OCI-LY3 (cell line): Measurements from ENCODE around the gene HCFC1R1.
A peak's percentile ranks its signal among the peaks of the same experiment; 100 is the strongest.

Experiments
- H2AFZ ChIP-seq: fragments of 200-600, 300-600 bp; shearing (Covaris generic); 2 replicates; pipeline ENCODE4 v1.6.0; 2014; ENCODE audit warnings: antibody characterized with exemption, low read depth, low read length
- H3K27ac ChIP-seq: fragments of 200-600, 300-600 bp; sonication (generic); 2 replicates; pipeline ENCODE4 v1.5.1; 2014; ENCODE audit warnings: mild to moderate bottlenecking, low read length, moderate library complexity, mixed read lengths
- H3K27me3 ChIP-seq: fragments of 200-600, 300-600 bp; sonication (generic); 2 replicates; pipeline ENCODE4 v1.6.1; 2014; ENCODE audit warnings: low read depth, low read length, mixed read lengths
- H3K36me3 ChIP-seq: fragments of 200-600, 300-600 bp; sonication (generic); replicated peaks from 2 replicates; pipeline ENCODE3; 2014; ENCODE audit warnings: low read depth, low read length, mixed read lengths
- H3K4me1 ChIP-seq: fragments of 300-600, 200-600 bp; sonication (generic); 2 replicates; pipeline ENCODE4 v1.6.1; 2014; ENCODE audit warnings: low read length, mixed read lengths
- H3K4me2 ChIP-seq: fragments of 200-600, 300-600 bp; sonication (generic); 2 replicates; pipeline ENCODE4 v1.6.1; 2014; ENCODE audit warnings: low read length, mixed read lengths
- H3K4me3 ChIP-seq: fragments of 300-600, 200-600 bp; sonication (generic); 2 replicates; pipeline ENCODE4 v1.5.1; 2014; ENCODE audit warnings: antibody characterized with exemption, mild to moderate bottlenecking, low read length, moderate library complexity
- H3K79me2 ChIP-seq: fragments of 300-600, 200-600 bp; shearing (Covaris generic); 2 replicates; pipeline ENCODE4 v1.6.1; 2014; ENCODE audit warnings: mild to moderate bottlenecking, low read length, mixed read lengths
- H3K9ac ChIP-seq: fragments of 300-600, 200-600 bp; shearing (Covaris generic); 2 replicates; pipeline ENCODE4 v1.6.0; 2014; ENCODE audit warnings: mild to moderate bottlenecking, low read length, moderate library complexity
- H3K9me3 ChIP-seq: fragments of 200-600, 300-600 bp; shearing (Covaris generic); 2 replicates; pipeline ENCODE4 v1.6.1; 2014; ENCODE audit warnings: low read length, mixed read lengths; ENCODE audit not compliant: insufficient read depth
- H4K20me1 ChIP-seq: fragments of 200-600, 300-600 bp; sonication (generic); 2 replicates; pipeline ENCODE4 v1.6.1; 2016; ENCODE audit warnings: low read length, mixed read lengths; ENCODE audit not compliant: insufficient read depth
- EZH2phosphoT487 ChIP-seq: fragments of 200-600 bp; shearing (Covaris generic); IDR thresholded peaks from 2 replicates; pipeline ENCODE4 v1.6.1; 2018; ENCODE audit warnings: antibody characterized with exemption, mixed run types, low read depth
- TF ChIP-seq, protein P1 (sequence below): fragments of 200-600, 300-600 bp; sonication (generic); IDR thresholded peaks from 2 replicates; pipeline ENCODE4 v1.5.1; 2014; ENCODE audit warnings: antibody characterized with exemption, low read length, low read depth

Gene HCFC1R1

DNA sequence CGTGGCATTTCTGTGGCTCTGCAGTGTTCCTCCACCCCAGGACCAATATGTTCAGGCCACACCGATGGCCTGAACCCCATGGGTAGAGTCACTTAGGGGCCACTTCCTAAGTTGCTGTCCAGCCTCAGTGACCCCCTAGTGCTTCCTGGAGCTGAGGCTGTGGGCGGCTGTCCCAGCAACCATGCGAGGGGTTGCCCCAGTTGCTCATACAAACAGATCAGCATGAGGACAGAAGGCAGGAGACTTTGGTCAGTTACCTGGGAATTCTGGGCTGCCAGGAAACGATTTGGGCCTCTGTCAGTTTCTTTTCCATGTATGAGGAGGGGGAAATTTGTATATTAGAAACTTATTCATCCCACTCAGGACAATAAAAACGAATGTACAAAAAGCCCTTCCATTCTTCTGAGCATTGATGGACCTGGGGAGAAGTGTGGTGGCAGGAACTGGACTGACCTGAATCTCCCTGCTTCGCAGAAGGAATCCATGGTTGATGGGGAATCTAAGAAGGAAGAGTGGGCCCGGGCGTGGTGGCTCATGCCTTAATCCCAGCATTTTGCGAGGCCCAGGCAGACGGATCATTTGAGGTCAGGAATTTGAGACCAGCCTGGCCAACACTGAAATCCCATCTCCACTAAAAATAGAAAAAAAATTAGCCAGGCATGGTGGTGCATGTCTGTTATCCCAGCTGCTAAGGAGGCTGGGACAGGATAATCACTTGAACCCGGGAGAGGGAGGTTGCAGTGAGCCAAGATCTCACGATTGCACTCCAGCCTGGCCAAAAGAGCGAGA lies 36.8 kb upstream of the HCFC1R1 start:
- H3K27ac ChIP-seq = no peak overlapping the region
- H3K4me1 ChIP-seq = peaks cover 17% of the 10 kb centered on the region
- TF ChIP-seq, protein P1, sequence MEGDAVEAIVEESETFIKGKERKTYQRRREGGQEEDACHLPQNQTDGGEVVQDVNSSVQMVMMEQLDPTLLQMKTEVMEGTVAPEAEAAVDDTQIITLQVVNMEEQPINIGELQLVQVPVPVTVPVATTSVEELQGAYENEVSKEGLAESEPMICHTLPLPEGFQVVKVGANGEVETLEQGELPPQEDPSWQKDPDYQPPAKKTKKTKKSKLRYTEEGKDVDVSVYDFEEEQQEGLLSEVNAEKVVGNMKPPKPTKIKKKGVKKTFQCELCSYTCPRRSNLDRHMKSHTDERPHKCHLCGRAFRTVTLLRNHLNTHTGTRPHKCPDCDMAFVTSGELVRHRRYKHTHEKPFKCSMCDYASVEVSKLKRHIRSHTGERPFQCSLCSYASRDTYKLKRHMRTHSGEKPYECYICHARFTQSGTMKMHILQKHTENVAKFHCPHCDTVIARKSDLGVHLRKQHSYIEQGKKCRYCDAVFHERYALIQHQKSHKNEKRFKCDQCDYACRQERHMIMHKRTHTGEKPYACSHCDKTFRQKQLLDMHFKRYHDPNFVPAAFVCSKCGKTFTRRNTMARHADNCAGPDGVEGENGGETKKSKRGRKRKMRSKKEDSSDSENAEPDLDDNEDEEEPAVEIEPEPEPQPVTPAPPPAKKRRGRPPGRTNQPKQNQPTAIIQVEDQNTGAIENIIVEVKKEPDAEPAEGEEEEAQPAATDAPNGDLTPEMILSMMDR = no peak
- no peaks in the 10 kb centered on the region for H3K79me2 ChIP-seq
- H3K4me3 ChIP-seq = no peak overlapping the region
- H4K20me1 ChIP-seq = no peaks in the 10 kb centered on the region
- no peaks in the 10 kb centered on the region for H3K9me3 ChIP-seq
- no peak overlapping the region for H2AFZ ChIP-seq
- H3K9ac ChIP-seq = no peak overlapping the region
- H3K36me3 ChIP-seq = no peaks in the 10 kb centered on the region
- H3K4me2 ChIP-seq = no peak overlapping the region
- peaks cover 5% of the 10 kb centered on the region; the same call in 1 of the 2 replicates for H3K27me3 ChIP-seq

DNA sequence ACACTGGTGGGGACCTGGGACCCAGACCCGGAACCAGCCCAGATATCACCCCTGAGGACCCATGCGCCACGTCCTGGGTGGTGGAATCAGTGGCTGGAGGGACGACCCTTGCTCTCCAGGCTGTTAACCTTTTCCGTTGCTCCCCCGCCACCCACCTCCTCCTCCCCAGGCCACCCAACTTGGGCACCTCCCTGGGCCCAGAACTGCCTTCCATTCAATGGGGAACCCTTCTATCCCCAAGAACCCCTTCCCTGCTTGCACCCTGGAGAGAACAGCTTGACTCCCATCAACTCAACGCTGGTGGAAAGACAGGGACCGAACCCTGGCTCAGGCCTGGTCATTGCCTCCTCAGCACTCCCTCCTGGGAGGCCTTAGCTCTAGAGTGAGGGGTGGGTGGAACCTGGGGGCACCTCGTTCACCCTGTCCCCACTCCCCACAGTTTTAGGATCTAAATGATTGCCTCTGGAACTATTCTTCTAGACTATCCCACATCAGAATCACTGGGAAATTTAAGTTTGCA lies 36.0 kb upstream of the HCFC1R1 start:
- no peak overlapping the region for H3K27ac ChIP-seq
- H3K4me1 ChIP-seq = peaks cover 9% of the 10 kb centered on the region
- H3K9ac ChIP-seq = peak overlapping the region; percentile 88
- H3K36me3 ChIP-seq = no peaks in the 10 kb centered on the region
- H3K4me3 ChIP-seq = peak overlapping the region; percentile 82
- TF ChIP-seq, protein P1 = no peak
- no peak for TF ChIP-seq EZH2phosphoT487
- H3K79me2 ChIP-seq = no peaks in the 10 kb centered on the region
- H4K20me1 ChIP-seq = 0 out of 2 replicates have a peak, but pooled peaks cover 2% of the 10 kb centered on the region
- peaks cover 5% of the 10 kb centered on the region; the same call in 1 of the 2 replicates for H3K27me3 ChIP-seq
- peak overlapping the region; percentile 93 for H2AFZ ChIP-seq
- H3K9me3 ChIP-seq = no peaks in the 10 kb centered on the region
- peak overlapping the region; percentile 98 for H3K4me2 ChIP-seq

DNA sequence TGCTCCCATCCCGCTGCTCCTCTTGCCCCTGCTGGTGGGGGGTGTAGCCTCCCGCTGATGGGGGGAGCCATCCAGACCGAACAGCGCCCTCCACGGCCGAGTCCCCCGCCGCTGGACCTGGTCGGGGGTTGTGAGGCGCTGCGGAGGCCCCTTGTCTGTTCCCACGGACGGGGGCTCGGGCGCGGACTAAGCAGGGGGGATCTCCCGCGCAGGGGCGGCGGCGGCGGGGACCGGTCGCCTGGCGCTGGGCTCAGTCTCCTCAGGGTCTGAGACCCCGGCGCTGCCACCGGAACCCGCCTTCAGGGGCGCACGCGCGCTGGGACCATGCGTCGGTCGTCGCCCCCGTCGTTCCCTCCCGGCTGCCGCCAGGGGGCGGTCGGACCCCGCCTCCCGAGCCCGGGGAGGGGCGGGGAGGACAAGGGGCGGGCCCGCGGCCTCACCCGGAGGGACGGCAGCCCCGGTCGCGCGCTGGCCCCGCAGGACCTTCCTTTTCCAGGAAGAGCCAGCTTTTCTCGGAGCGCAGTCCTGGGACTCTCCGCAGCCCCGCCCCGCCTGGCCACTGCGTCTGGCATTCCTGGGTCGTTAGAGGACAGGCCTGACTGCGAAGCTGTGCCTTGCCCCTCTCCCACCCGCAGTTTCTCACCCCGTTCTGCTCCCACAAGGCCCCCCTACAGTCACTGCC lies 35.4 kb upstream of the HCFC1R1 start:
- peaks cover 6% of the 10 kb centered on the region for H3K4me1 ChIP-seq
- TF ChIP-seq, protein P1 = peak; percentile 60
- TF ChIP-seq EZH2phosphoT487 = no peak
- H3K27me3 ChIP-seq = peaks cover 5% of the 10 kb centered on the region; the same call in 1 of the 2 replicates
- H3K4me2 ChIP-seq = peak overlapping the region; percentile 98
- H3K4me3 ChIP-seq = peak overlapping the region; percentile 82
- H3K36me3 ChIP-seq = no peaks in the 10 kb centered on the region
- peak overlapping the region; percentile 19; the same call in 1 of the 2 replicates for H3K27ac ChIP-seq
- H3K9ac ChIP-seq = peak overlapping the region; percentile 88
- H4K20me1 ChIP-seq = 0 out of 2 replicates have a peak, but pooled peaks cover 4% of the 10 kb centered on the region
- no peaks in the 10 kb centered on the region for H3K9me3 ChIP-seq
- no peaks in the 10 kb centered on the region for H3K79me2 ChIP-seq
- peak overlapping the region; percentile 93 for H2AFZ ChIP-seq
